Upper lobe of right lung (tissue), 1 donor: ENCODE measurements around the gene UIMC1. TPM values are rescaled to one million over a fixed set of nuclear protein-coding genes. Genes with fewer than 3 reads are reported as not detected.
A peak's percentile ranks its signal among the peaks of the same experiment; 100 is the strongest.

ENCODE experiments used
- ATAC-seq: fragments of 200-7000 bp; cut with Tn5 transposase; one replicate; pipeline ENCODE4 v1.9.1; 2020; ENCODE audit warnings: mild to moderate bottlenecking, moderate library complexity
- DNase-seq: peaks from one replicate; pipeline ENCODE4 v3.0.0-alpha.2; 2020
- H3K27ac ChIP-seq: fragments of 200-600 bp; one replicate; pipeline ENCODE4 v1.8.0; 2022
- H3K27me3 ChIP-seq: fragments of 200-600 bp; one replicate; pipeline ENCODE4 v1.8.0; 2022; ENCODE audit warnings: mild to moderate bottlenecking
- H3K36me3 ChIP-seq: fragments of 200-600 bp; one replicate; pipeline ENCODE4 v1.8.0; 2022
- H3K4me1 ChIP-seq: fragments of 200-600 bp; one replicate; pipeline ENCODE4 v1.8.0; 2022
- H3K4me3 ChIP-seq: fragments of 200-600 bp; one replicate; pipeline ENCODE4 v1.8.0; 2022; ENCODE audit warnings: mild to moderate bottlenecking
- H3K9me3 ChIP-seq: fragments of 200-600 bp; one replicate; pipeline ENCODE4 v1.8.0; 2022
- intact Hi-C: fragments of 100-400 bp; cut with DNase I; formaldehyde crosslinking; loops from one replicate; pipeline ENCODE4 v1.11.0; 2022
- total RNA-seq: library from RNA; stranded (reverse); fragmentation: NEBNext Ultra II Directional; extraction: Animal tissue kit (Norgen Biotek cat#: 25700); gene quantifications from one replicate; pipeline ENCODE4 v1.2.1, GENCODE V29; 2021
- TF ChIP-seq, protein P1 (sequence below): fragments of 200-600 bp; IDR thresholded peaks from one replicate; pipeline ENCODE4 v1.8.0; 2022; ENCODE audit warnings: antibody characterized with exemption
- donor health status: DM: no; HTN: yes; CAD: no; lungs with severe emphysema.

UIMC1 gene
- total RNA-seq, 1 donor from 2014 or later: 35.4 TPM

GRCh38 chr5:176921714-176922113, 84.9 kb downstream of the UIMC1 start:
- H3K27ac ChIP-seq: no peak overlapping the region
- intact Hi-C loops: no loop called here
- H3K27me3 ChIP-seq: no peaks in the 10 kb centered on the region
- TF ChIP-seq, protein P1, sequence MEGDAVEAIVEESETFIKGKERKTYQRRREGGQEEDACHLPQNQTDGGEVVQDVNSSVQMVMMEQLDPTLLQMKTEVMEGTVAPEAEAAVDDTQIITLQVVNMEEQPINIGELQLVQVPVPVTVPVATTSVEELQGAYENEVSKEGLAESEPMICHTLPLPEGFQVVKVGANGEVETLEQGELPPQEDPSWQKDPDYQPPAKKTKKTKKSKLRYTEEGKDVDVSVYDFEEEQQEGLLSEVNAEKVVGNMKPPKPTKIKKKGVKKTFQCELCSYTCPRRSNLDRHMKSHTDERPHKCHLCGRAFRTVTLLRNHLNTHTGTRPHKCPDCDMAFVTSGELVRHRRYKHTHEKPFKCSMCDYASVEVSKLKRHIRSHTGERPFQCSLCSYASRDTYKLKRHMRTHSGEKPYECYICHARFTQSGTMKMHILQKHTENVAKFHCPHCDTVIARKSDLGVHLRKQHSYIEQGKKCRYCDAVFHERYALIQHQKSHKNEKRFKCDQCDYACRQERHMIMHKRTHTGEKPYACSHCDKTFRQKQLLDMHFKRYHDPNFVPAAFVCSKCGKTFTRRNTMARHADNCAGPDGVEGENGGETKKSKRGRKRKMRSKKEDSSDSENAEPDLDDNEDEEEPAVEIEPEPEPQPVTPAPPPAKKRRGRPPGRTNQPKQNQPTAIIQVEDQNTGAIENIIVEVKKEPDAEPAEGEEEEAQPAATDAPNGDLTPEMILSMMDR: no peak
- H3K4me1 ChIP-seq: no peaks in the 10 kb centered on the region
- peaks cover 14% of the 10 kb centered on the region for H3K36me3 ChIP-seq
- no peaks in the 10 kb centered on the region for H3K9me3 ChIP-seq
- DNase-seq: no peak
- no peak for ATAC-seq
- H3K4me3 ChIP-seq: no peak overlapping the region

DNA sequence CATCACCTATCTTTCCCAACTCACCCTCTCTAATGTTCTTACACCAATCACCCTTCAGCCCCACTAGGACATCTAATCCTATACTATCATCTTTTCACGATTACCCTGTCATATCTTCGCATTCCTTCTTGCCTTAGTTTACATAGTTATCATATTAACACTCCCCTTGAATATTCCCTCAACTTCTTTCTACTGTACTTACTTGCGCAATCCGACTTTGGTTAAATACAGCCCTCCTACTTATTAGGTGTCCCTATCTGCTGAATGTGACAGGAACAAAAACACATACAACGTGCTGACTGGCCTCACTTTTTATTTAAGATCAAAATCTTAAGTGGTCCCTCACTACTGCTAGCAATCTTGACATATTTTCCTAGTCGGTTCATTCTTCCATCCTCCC, 88.0 kb downstream of the UIMC1 start:
- intact Hi-C loops: no loop called here
- Histone ChIP-seq H3K27ac (no peak overlapping the region), H3K4me1 (no peaks in the 10 kb centered on the region), H3K36me3 (peaks cover 14% of the 10 kb centered on the region), H3K9me3 (no peaks in the 10 kb centered on the region), H3K4me3 (no peak overlapping the region), H3K27me3 (no peaks in the 10 kb centered on the region)
- TF ChIP-seq, protein P1: no peak
- ATAC-seq (no peak), DNase-seq (no peak)

DNA sequence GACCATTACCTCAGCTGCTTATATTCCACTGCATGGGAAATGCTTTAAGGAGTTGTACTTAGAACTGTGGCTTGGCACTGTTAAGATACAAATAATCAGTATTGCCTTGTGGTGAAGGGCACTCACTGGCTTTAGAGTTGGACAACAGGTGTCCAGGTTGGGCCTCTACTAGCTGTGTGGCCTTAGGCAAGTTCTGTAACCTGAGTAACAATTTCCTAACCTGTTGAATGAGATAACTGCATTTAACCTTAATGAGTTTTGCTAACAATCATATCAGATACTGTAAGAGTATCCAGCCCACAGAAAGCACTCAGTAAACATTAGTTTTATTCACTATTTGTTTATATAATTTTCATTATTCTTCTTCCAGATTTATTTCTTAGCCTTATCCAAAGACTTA, 90.2 kb downstream of the UIMC1 start:
- Histone ChIP-seq H3K27me3 (no peaks in the 10 kb centered on the region), H3K27ac (no peak overlapping the region), H3K4me1 (no peaks in the 10 kb centered on the region), H3K4me3 (no peak overlapping the region), H3K9me3 (no peaks in the 10 kb centered on the region), H3K36me3 (peaks cover 14% of the 10 kb centered on the region)
- TF ChIP-seq, protein P1: no peak
- intact Hi-C loops: no loop called here
- ATAC-seq: peak; percentile 41
- no peak for DNase-seq

- DNase-seq: no peak
- H3K4me1 ChIP-seq: no peaks in the 10 kb centered on the region
- H3K27ac ChIP-seq: no peak overlapping the region
- no peak overlapping the region for H3K4me3 ChIP-seq
- peak; percentile 16 for ATAC-seq
- no peaks in the 10 kb centered on the region for H3K27me3 ChIP-seq
- peaks cover 14% of the 10 kb centered on the region for H3K36me3 ChIP-seq
- intact Hi-C loops: no loop called here
- TF ChIP-seq, protein P1: no peak
- H3K9me3 ChIP-seq: no peaks in the 10 kb centered on the region
Observed at GRCh38 chr5:176915906-176916305, 90.7 kb downstream of the UIMC1 start.

- TF ChIP-seq, protein P1: no peak
- no peak for ATAC-seq
- Histone ChIP-seq H3K27me3 (no peaks in the 10 kb centered on the region), H3K36me3 (peaks cover 28% of the 10 kb centered on the region), H3K27ac (no peak overlapping the region), H3K9me3 (no peaks in the 10 kb centered on the region), H3K4me1 (no peaks in the 10 kb centered on the region), H3K4me3 (no peak overlapping the region)
- intact Hi-C loops: no loop called here
- DNase-seq: no peak
Observed at GRCh38 chr5:176912115-176912514, 94.5 kb downstream of the UIMC1 start.
